HL-60 (cell line): ENCODE results near the gene WDFY1.

Experiments
- DNase-seq, 2 experiments: peaks; one replicate each; pipeline ENCODE4 v3.0.0-alpha.2; 2010 to 2020; ENCODE audit warnings: low read depth in 1 of 2, low spot score in 1 of 2
- H3K27ac ChIP-seq: fragments of 250-450 bp; sonication (Bioruptor Pico); replicated peaks from 2 replicates; pipeline ENCODE4 v1.5.1; 2020; ENCODE audit warnings: mild to moderate bottlenecking, moderate library complexity
- H3K27me3 ChIP-seq: fragments of 250-450 bp; sonication (Bioruptor Pico); 2 replicates; pipeline ENCODE4 v1.5.1; 2021; ENCODE audit warnings: mild to moderate bottlenecking, moderate library complexity; ENCODE audit not compliant: insufficient read depth, poor library complexity, severe bottlenecking
- H3K4me3 ChIP-seq: replicated peaks from 2 replicates; pipeline ENCODE4 v1.5.1; 2011; ENCODE audit warnings: mild to moderate bottlenecking, control low read depth, low read length; ENCODE audit not compliant: insufficient read depth
- CTCF ChIP-seq: IDR thresholded peaks from one replicate; pipeline ENCODE4 v1.5.1; 2011; ENCODE audit warnings: low read length, control low read depth, inconsistent platforms; ENCODE audit not compliant: insufficient read depth
- GABPA ChIP-seq: IDR thresholded peaks from 2 replicates; pipeline ENCODE4 v1.6.1; 2012; ENCODE audit warnings: low read depth
- POLR2AphosphoS5 ChIP-seq: IDR thresholded peaks from 2 replicates; pipeline ENCODE4 v1.6.1; 2012; ENCODE audit warnings: low read depth
- REST ChIP-seq: IDR thresholded peaks from 2 replicates; pipeline ENCODE4 v1.6.1; 2012; ENCODE audit warnings: low read depth; ENCODE audit not compliant: insufficient replicate concordance
- SPI1 ChIP-seq: IDR thresholded peaks from 2 replicates; pipeline ENCODE4 v1.6.1; 2012; ENCODE audit warnings: low read depth, mild to moderate bottlenecking, borderline replicate concordance

The WDFY1 gene

GRCh38 chr2:223959688-223960087, 14.6 kb upstream of the WDFY1 start:
- Histone ChIP-seq H3K27me3 (no peaks in the 10 kb centered on the region), H3K27ac (no peak overlapping the region), H3K4me3 (peak overlapping the region; percentile 17; the same call in 1 of the 2 replicates)
- TF ChIP-seq GABPA (no peak), SPI1 (peak; percentile 63; the same call in 1 of the 2 replicates)
- peak in 1 of 2 experiments; percentile 55 for DNase-seq

GRCh38 chr2:223957092-223957851, 12.1 kb upstream of the WDFY1 start, which contains the start of gene MRPL44:
Gene MRPL44 (plus strand): TSS chr2:223957463. CDS start chr2:223957473, 10 bp downstream.
- TF ChIP-seq CTCF (no peak), POLR2AphosphoS5 (peak; percentile 92), SPI1 (0 out of 2 replicates have a peak, but pooled peaks have one; percentile 23), GABPA (peak; percentile 99), REST (peak; percentile 61)
- DNase-seq: peak; percentile 92 to 96
- H3K27me3 ChIP-seq: no peaks in the 10 kb centered on the region
- H3K27ac ChIP-seq: peak within 1 kb of the TSS; percentile 93
- H3K4me3 ChIP-seq: peak within 1 kb of the TSS; percentile 63

- no peak for DNase-seq
- no peaks in the 10 kb centered on the region for H3K27me3 ChIP-seq
- peak overlapping the region; percentile 93 for H3K27ac ChIP-seq
- peak overlapping the region; percentile 37 for H3K4me3 ChIP-seq
- TF ChIP-seq CTCF (no peak), GABPA (no peak), SPI1 (no peak), POLR2AphosphoS5 (no peak), REST (no peak)
These were observed 11.2 kb upstream of the WDFY1 start for GRCh38 chr2:223956300-223956699.

GRCh38 chr2:223954401-223954800, 9.3 kb upstream of the WDFY1 start:
- peak; percentile 31 to 54 for DNase-seq
- Histone ChIP-seq H3K27ac (no peak overlapping the region), H3K27me3 (no peaks in the 10 kb centered on the region), H3K4me3 (no peak overlapping the region)
- TF ChIP-seq CTCF (no peak), REST (no peak), SPI1 (no peak), POLR2AphosphoS5 (no peak), GABPA (no peak)
